ENCODE results near the gene ASB9.
"Not testable (repeated sequence)": the region's sequence is repeated elsewhere in the genome, so short reads cannot be mapped to it uniquely, and the experiment has no call there.

Gene ASB9

GRCh38 chrX:15242899-15243555 lies 26.9 kb downstream of the ASB9 start:
- DNase-seq (ENCODE audit: low read depth, low spot score) = no peak

- DNase-seq (ENCODE audit: low read depth, low spot score) = no peak
Measured at GRCh38 chrX:15241301-15241700, 28.6 kb downstream of the ASB9 start.

GRCh38 chrX:15240414-15240813 lies 29.5 kb downstream of the ASB9 start:
- DNase-seq (ENCODE audit: low read depth, low spot score) = no peak

- DNase-seq (ENCODE audit: low read depth, low spot score) = no peak
Measured at GRCh38 chrX:15236146-15236545, 33.7 kb downstream of the ASB9 start.

- no peak for DNase-seq (ENCODE audit: low read depth, low spot score)
Measured at GRCh38 chrX:15235001-15235400, 34.9 kb downstream of the ASB9 start.

GRCh38 chrX:15233416-15234015 lies 36.4 kb downstream of the ASB9 start:
- no peak for DNase-seq (ENCODE audit: low read depth, low spot score)

- no peak for DNase-seq (ENCODE audit: low read depth, low spot score)
Measured at GRCh38 chrX:15224747-15225146, 45.1 kb downstream of the ASB9 start.

- no peak for DNase-seq (ENCODE audit: low read depth, low spot score)
Measured at GRCh38 chrX:15221321-15221720, 48.6 kb downstream of the ASB9 start.

- DNase-seq (ENCODE audit: low read depth, low spot score) = no peak
Measured at GRCh38 chrX:15217161-15217560, 52.7 kb downstream of the ASB9 start.

GRCh38 chrX:15216280-15216679 lies 53.6 kb downstream of the ASB9 start:
- no peak for DNase-seq (ENCODE audit: low read depth, low spot score)

- DNase-seq (ENCODE audit: low read depth, low spot score) = no peak
Measured at GRCh38 chrX:15215366-15215765, 54.5 kb downstream of the ASB9 start.

- DNase-seq (ENCODE audit: low read depth, low spot score) = no peak
Measured at GRCh38 chrX:15214588-15214987, 55.3 kb downstream of the ASB9 start.

- DNase-seq (ENCODE audit: low read depth, low spot score) = no peak
Measured at GRCh38 chrX:15209096-15209495, 60.8 kb downstream of the ASB9 start.

GRCh38 chrX:15207994-15208393 lies 61.9 kb downstream of the ASB9 start:
- no peak for DNase-seq (ENCODE audit: low read depth, low spot score)

- no peak for DNase-seq (ENCODE audit: low read depth, low spot score)
Measured at GRCh38 chrX:15207384-15207783, 62.5 kb downstream of the ASB9 start.

- no peak for DNase-seq (ENCODE audit: low read depth, low spot score)
Measured at GRCh38 chrX:15206306-15206705, 63.6 kb downstream of the ASB9 start.

GRCh38 chrX:15204130-15204751 lies 65.6 kb downstream of the ASB9 start:
- DNase-seq (ENCODE audit: low read depth, low spot score) = no peak

GRCh38 chrX:15203694-15204093 lies 66.2 kb downstream of the ASB9 start:
- DNase-seq (ENCODE audit: low read depth, low spot score) = no peak

- DNase-seq (ENCODE audit: low read depth, low spot score) = no peak
Measured at GRCh38 chrX:15202454-15203177, 67.3 kb downstream of the ASB9 start.

GRCh38 chrX:15200871-15201270 lies 69.0 kb downstream of the ASB9 start:
- DNase-seq (ENCODE audit: low read depth, low spot score) = no peak

GRCh38 chrX:15198608-15199202 lies 71.2 kb downstream of the ASB9 start:
- DNase-seq (ENCODE audit: low read depth, low spot score) = not testable (repeated sequence)

- DNase-seq (ENCODE audit: low read depth, low spot score) = no peak
Measured at GRCh38 chrX:15194146-15194545, 75.7 kb downstream of the ASB9 start.

All from smooth muscle cell of the brain vasculature (primary cell).